SU-DHL-6 (cell line): ENCODE measurements around the gene CGN.

ENCODE experiments used
- H2AFZ ChIP-seq: fragments of 200-600 bp; sonication (generic); 2 replicates; pipeline ENCODE4 v1.6.1; 2014; ENCODE audit warnings: low read depth, mild to moderate bottlenecking, moderate library complexity, mixed read lengths, antibody characterized with exemption, low read length; ENCODE audit not compliant: severe bottlenecking
- H3F3A ChIP-seq: fragments of 200-600 bp; shearing (Covaris generic); 2 replicates; pipeline ENCODE4 v1.6.0; 2016; ENCODE audit warnings: antibody characterized with exemption, mild to moderate bottlenecking; ENCODE audit not compliant: insufficient read depth
- H3K27ac ChIP-seq: fragments of 200-600 bp; sonication (generic); 2 replicates; pipeline ENCODE4 v1.5.1; 2016; ENCODE audit warnings: low read depth, mild to moderate bottlenecking, low read length, moderate library complexity, mixed read lengths
- H3K27me3 ChIP-seq: fragments of 200-600 bp; sonication (generic), shearing (Covaris generic); 2 replicates; pipeline ENCODE4 v1.6.0; 2014; ENCODE audit warnings: mild to moderate bottlenecking, low read length
- H3K36me3 ChIP-seq: fragments of 200-600 bp; sonication (generic); 2 replicates; pipeline ENCODE4 v1.6.1; 2014; ENCODE audit warnings: mild to moderate bottlenecking, low read length, mixed read lengths
- H3K4me2 ChIP-seq: fragments of 300-600, 200-600 bp; shearing (Covaris generic), sonication (generic); 2 replicates; pipeline ENCODE4 v1.6.0; 2014; ENCODE audit warnings: low read length, low read depth, mild to moderate bottlenecking; ENCODE audit not compliant: poor library complexity, severe bottlenecking
- H3K4me3 ChIP-seq: fragments of 200-600 bp; sonication (generic); 2 replicates; pipeline ENCODE4 v1.5.1; 2014; ENCODE audit warnings: antibody characterized with exemption, low read length, mild to moderate bottlenecking, mixed read lengths; ENCODE audit not compliant: insufficient read depth, poor library complexity, severe bottlenecking
- H3K79me2 ChIP-seq: fragments of 200-600 bp; sonication (generic); 2 replicates; pipeline ENCODE4 v1.6.1; 2014; ENCODE audit warnings: mild to moderate bottlenecking, low read length, moderate library complexity; ENCODE audit not compliant: insufficient read depth
- H3K9ac ChIP-seq: fragments of 200-600 bp; sonication (generic); 2 replicates; pipeline ENCODE4 v1.7.0; 2014; ENCODE audit warnings: mild to moderate bottlenecking, low read length
- H3K9me2 ChIP-seq: fragments of 200-600 bp; sonication (generic); replicated peaks from 2 replicates; pipeline ENCODE4 v1.6.1; 2014; ENCODE audit warnings: low read length; ENCODE audit not compliant: insufficient read depth
- H3K9me3 ChIP-seq: fragments of 200-600 bp; sonication (generic); 2 replicates; pipeline ENCODE4 v1.6.1; 2014; ENCODE audit warnings: low read length, mixed read lengths; ENCODE audit not compliant: insufficient read depth
- H4K20me1 ChIP-seq: fragments of 200-600 bp; sonication (generic); 2 replicates; pipeline ENCODE4 v1.6.1; 2014; ENCODE audit warnings: low read depth, mild to moderate bottlenecking, antibody characterized with exemption, low read length, moderate library complexity, mixed read lengths
- EZH2phosphoT487 ChIP-seq: fragments of 200-600 bp; sonication (generic), shearing (Covaris generic); conservative IDR thresholded peaks from 2 replicates; pipeline ENCODE4 v1.6.1; 2018; ENCODE audit warnings: mild to moderate bottlenecking, antibody characterized with exemption, low read length, moderate library complexity, mixed read lengths
- TF ChIP-seq, protein P1 (sequence below): fragments of 200-600 bp; sonication (generic); IDR thresholded peaks from one replicate; pipeline ENCODE4 v1.5.1; 2017; ENCODE audit warnings: antibody characterized with exemption, mild to moderate bottlenecking, low read length, moderate library complexity; ENCODE audit not compliant: insufficient read depth, poor library complexity, severe bottlenecking

The CGN gene

GRCh38 chr1:151485685-151486255, 25.4 kb upstream of the CGN start:
- H3K9ac ChIP-seq, result no peak overlapping the region
- TF ChIP-seq EZH2phosphoT487, result no peak
- TF ChIP-seq, protein P1, sequence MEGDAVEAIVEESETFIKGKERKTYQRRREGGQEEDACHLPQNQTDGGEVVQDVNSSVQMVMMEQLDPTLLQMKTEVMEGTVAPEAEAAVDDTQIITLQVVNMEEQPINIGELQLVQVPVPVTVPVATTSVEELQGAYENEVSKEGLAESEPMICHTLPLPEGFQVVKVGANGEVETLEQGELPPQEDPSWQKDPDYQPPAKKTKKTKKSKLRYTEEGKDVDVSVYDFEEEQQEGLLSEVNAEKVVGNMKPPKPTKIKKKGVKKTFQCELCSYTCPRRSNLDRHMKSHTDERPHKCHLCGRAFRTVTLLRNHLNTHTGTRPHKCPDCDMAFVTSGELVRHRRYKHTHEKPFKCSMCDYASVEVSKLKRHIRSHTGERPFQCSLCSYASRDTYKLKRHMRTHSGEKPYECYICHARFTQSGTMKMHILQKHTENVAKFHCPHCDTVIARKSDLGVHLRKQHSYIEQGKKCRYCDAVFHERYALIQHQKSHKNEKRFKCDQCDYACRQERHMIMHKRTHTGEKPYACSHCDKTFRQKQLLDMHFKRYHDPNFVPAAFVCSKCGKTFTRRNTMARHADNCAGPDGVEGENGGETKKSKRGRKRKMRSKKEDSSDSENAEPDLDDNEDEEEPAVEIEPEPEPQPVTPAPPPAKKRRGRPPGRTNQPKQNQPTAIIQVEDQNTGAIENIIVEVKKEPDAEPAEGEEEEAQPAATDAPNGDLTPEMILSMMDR, result no peak
- no peaks in the 10 kb centered on the region for H3K9me2 ChIP-seq
- no peak overlapping the region for H2AFZ ChIP-seq
- no peak overlapping the region for H3K4me3 ChIP-seq
- H3K36me3 ChIP-seq, result no peaks in the 10 kb centered on the region
- no peaks in the 10 kb centered on the region for H3K27me3 ChIP-seq
- H3K27ac ChIP-seq, result no peak overlapping the region
- H3K4me2 ChIP-seq, result no peak overlapping the region
- H3K9me3 ChIP-seq, result 0 out of 2 replicates have a peak, but pooled peaks cover 8% of the 10 kb centered on the region
- H4K20me1 ChIP-seq, result no peaks in the 10 kb centered on the region
- no peaks in the 10 kb centered on the region for H3F3A ChIP-seq
- H3K79me2 ChIP-seq, result no peaks in the 10 kb centered on the region

DNA sequence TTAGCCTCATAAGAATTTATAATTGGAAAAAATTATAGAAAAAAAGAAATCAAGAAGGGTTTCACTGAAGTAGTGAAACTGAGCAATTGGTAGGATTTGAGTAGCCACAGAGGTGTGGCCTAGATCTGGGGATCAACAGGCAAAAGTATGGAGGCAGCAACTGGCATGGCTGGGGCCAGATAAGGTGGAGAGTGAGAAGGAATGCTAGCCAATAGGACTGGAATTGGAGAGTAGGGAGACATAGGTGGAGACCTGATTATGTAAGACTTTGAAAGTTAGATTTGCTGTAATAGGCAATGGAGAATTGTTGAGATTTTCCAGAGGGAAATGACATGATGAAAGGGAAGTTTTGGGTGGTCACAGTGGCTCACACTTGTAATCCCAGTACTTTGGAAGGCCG, 24.6 kb upstream of the CGN start:
- no peaks in the 10 kb centered on the region for H3F3A ChIP-seq
- H4K20me1 ChIP-seq, result no peaks in the 10 kb centered on the region
- 0 out of 2 replicates have a peak, but pooled peaks cover 6% of the 10 kb centered on the region for H3K9me3 ChIP-seq
- no peak overlapping the region for H2AFZ ChIP-seq
- H3K9me2 ChIP-seq, result no peaks in the 10 kb centered on the region
- no peak overlapping the region for H3K4me2 ChIP-seq
- no peaks in the 10 kb centered on the region for H3K36me3 ChIP-seq
- H3K9ac ChIP-seq, result no peak overlapping the region
- H3K79me2 ChIP-seq, result no peaks in the 10 kb centered on the region
- H3K4me3 ChIP-seq, result no peak overlapping the region
- no peak overlapping the region for H3K27ac ChIP-seq
- no peaks in the 10 kb centered on the region for H3K27me3 ChIP-seq
- TF ChIP-seq, protein P1, result no peak
- no peak for TF ChIP-seq EZH2phosphoT487

DNA sequence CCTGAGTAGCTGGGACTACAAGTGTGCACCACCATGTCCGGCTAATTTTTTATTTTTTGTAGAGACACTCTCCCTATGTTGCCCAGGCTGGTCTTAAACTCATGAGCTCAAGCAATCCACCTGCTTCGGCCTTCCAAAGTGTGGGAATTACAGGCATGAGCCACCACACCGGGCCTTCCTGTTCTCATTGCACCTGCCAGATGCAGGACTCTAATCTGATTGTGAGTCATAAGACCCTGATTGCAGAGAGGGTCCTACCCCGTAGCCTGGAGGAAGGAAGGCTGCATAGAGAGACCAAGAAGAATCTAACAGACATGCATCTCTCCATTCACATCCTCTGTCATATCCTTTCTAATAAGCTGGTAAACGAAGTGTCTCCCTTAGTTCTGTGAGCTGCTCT, 19.5 kb upstream of the CGN start:
- Histone ChIP-seq H3K4me3 (no peak overlapping the region), H3K9me3 (no peaks in the 10 kb centered on the region), H3K4me2 (no peak overlapping the region), H3K27ac (no peak overlapping the region), H3K27me3 (no peaks in the 10 kb centered on the region), H3F3A (no peaks in the 10 kb centered on the region), H3K9me2 (no peaks in the 10 kb centered on the region), H4K20me1 (no peaks in the 10 kb centered on the region), H3K79me2 (no peaks in the 10 kb centered on the region), H3K9ac (no peak overlapping the region), H3K36me3 (no peaks in the 10 kb centered on the region), H2AFZ (no peak overlapping the region)
- no peak for TF ChIP-seq EZH2phosphoT487
- TF ChIP-seq, protein P1, result no peak
